ENCODE data around the gene TSPAN9.

TSPAN9 gene

DNA sequence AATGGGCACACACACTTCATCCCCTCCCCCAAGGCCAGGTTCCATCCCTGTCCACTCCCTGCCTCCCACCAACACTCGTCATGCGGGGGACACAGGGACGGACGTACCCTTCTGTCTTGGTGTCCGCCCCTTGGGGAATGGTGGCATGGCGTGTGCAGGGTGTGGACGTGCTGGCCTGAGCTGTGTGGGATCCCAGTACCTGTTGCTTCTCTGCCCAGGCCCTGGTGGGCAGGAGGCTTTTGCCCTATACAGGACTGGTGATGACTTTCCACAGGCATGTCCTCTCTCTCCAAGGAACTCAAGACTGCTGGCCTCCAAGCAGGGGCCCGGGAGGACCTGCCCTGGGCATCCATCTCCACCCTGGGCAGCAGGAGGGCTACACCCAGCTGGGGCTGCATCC lies 218.0 kb downstream of the TSPAN9 start:
- no peaks in the 10 kb centered on the region for H3K4me1 ChIP-seq (ENCODE audit: control insufficient read depth, insufficient read depth, low read length)

GRCh38 chr12:3295646-3296408 lies 218.6 kb downstream of the TSPAN9 start:
- Histone ChIP-seq H3K4me1 (ENCODE audit: control insufficient read depth, insufficient read depth, low read length) (no peaks in the 10 kb centered on the region), H3K27me3 (ENCODE audit: control insufficient read depth, insufficient read depth, low read length) (no peaks in the 10 kb centered on the region), H3K27ac (ENCODE audit: low read depth, low read length) (no peak overlapping the region), H3K4me3 (ENCODE audit: low read length) (no peak overlapping the region), H3K36me3 (ENCODE audit: control insufficient read depth, insufficient read depth, low read length) (no peaks in the 10 kb centered on the region), H3K9ac (ENCODE audit: low read length) (no peak overlapping the region)

More for the DNA sequence above, 218.0 kb downstream of the TSPAN9 start:
- Histone ChIP-seq H3K36me3 (ENCODE audit: control insufficient read depth, insufficient read depth, low read length) (no peaks in the 10 kb centered on the region), H3K4me3 (ENCODE audit: low read length) (no peak overlapping the region), H3K27me3 (ENCODE audit: control insufficient read depth, insufficient read depth, low read length) (no peaks in the 10 kb centered on the region), H3K27ac (ENCODE audit: low read depth, low read length) (no peak overlapping the region), H3K9ac (ENCODE audit: low read length) (no peak overlapping the region)

- H3K27me3 ChIP-seq (ENCODE audit: control insufficient read depth, insufficient read depth, low read length), result no peaks in the 10 kb centered on the region
- H3K36me3 ChIP-seq (ENCODE audit: control insufficient read depth, insufficient read depth, low read length), result no peaks in the 10 kb centered on the region
- H3K4me1 ChIP-seq (ENCODE audit: control insufficient read depth, insufficient read depth, low read length), result no peaks in the 10 kb centered on the region
- H3K27ac ChIP-seq (ENCODE audit: low read depth, low read length), result no peak overlapping the region
- H3K9ac ChIP-seq (ENCODE audit: low read length), result no peak overlapping the region
- H3K4me3 ChIP-seq (ENCODE audit: low read length), result no peak overlapping the region
These were observed 219.2 kb downstream of the TSPAN9 start for GRCh38 chr12:3296409-3296701.

DNA sequence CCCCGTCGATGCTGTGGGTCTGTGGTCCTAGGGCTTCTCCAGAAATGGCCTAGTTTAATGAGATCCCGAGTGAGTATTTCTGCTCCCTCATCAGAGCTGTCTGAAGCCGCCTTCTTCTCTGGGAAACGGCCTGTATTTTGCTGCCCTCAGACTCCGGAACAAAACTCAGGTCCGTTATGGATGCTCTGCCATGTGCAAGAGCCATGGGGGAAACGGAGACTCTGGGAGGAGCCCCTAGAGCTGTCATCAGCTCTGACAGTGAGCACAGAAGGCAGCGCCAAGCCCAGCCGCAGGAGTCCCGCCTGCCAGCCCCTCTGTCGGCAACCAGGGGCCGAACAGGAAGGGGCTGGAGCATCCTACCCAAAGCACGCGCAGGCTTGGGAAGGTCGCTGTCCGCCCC lies 221.4 kb downstream of the TSPAN9 start:
- no peak overlapping the region for H3K4me3 ChIP-seq (ENCODE audit: low read length)
- H3K27me3 ChIP-seq (ENCODE audit: control insufficient read depth, insufficient read depth, low read length), result no peaks in the 10 kb centered on the region
- H3K9ac ChIP-seq (ENCODE audit: low read length), result no peak overlapping the region
- H3K4me1 ChIP-seq (ENCODE audit: control insufficient read depth, insufficient read depth, low read length), result no peaks in the 10 kb centered on the region
- no peaks in the 10 kb centered on the region for H3K36me3 ChIP-seq (ENCODE audit: control insufficient read depth, insufficient read depth, low read length)
- no peak overlapping the region for H3K27ac ChIP-seq (ENCODE audit: low read depth, low read length)

GRCh38 chr12:3299929-3300832 lies 223.0 kb downstream of the TSPAN9 start:
- H3K4me3 ChIP-seq (ENCODE audit: low read length), result peak overlapping the region; percentile 54
- no peak overlapping the region for H3K9ac ChIP-seq (ENCODE audit: low read length)
- no peak overlapping the region for H3K27ac ChIP-seq (ENCODE audit: low read depth, low read length)
- no peaks in the 10 kb centered on the region for H3K36me3 ChIP-seq (ENCODE audit: control insufficient read depth, insufficient read depth, low read length)
- no peaks in the 10 kb centered on the region for H3K4me1 ChIP-seq (ENCODE audit: control insufficient read depth, insufficient read depth, low read length)
- no peaks in the 10 kb centered on the region for H3K27me3 ChIP-seq (ENCODE audit: control insufficient read depth, insufficient read depth, low read length)

DNA sequence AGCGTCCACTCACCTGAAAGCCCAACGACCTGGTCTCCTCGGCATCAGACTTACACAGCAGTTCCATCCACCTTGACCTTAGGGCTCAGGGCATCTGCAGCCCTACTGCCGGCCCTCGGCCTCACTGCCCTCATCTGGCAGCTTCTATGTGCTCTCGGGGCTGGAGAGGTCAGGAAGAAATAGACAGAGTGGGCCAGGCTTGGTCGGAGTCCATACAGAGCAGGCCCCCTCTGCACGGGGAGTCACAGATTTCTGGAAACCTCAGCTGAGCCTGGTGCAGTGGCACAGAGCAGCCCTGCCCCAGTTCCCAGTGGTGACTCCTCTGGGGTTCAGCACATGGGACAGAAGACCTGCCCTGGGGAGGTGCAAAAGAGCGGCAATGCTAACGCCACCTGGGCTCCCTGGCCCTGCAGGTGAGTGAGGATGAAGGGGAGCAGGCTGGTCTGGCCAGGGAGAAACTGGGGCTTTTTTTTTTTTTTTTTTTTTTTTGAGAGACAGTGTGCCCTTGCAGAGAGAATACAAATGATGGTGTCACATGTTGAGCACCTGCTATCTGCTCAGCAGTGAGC lies 223.7 kb downstream of the TSPAN9 start:
- Histone ChIP-seq H3K27ac (ENCODE audit: low read depth, low read length) (no peak overlapping the region), H3K9ac (ENCODE audit: low read length) (no peak overlapping the region), H3K36me3 (ENCODE audit: control insufficient read depth, insufficient read depth, low read length) (no peaks in the 10 kb centered on the region), H3K4me1 (ENCODE audit: control insufficient read depth, insufficient read depth, low read length) (no peaks in the 10 kb centered on the region), H3K27me3 (ENCODE audit: control insufficient read depth, insufficient read depth, low read length) (no peaks in the 10 kb centered on the region), H3K4me3 (ENCODE audit: low read length) (peak overlapping the region; percentile 54)

DNA sequence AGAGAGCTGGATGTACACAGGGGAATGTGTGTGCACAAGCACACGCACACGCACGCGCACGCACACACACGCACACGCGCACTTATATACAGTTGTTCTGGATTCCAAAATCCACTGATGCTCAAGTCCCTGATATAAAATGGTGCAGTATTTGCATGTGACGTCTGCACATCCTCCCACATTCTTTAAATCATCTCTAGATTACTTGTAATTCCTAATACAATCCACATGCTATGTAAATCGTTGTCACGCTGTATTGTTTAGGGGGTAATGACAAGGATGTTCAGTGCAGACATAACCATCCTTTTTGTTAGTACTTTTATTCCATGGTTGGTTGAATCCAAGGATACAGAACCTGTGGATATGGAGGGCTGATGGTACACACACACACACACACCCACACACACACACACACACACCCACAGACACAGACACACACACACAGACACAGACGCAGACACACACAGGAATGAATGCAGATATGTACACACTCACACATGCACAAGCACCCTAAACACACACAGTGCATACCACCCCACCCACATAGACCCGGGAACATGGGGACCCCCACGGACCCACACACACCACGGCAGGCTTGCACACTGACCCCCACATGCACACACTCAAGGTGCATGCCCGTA lies 225.3 kb downstream of the TSPAN9 start:
- H3K27ac ChIP-seq (ENCODE audit: low read depth, low read length), result no peak overlapping the region
- H3K4me3 ChIP-seq (ENCODE audit: low read length), result no peak overlapping the region
- no peaks in the 10 kb centered on the region for H3K36me3 ChIP-seq (ENCODE audit: control insufficient read depth, insufficient read depth, low read length)
- no peak overlapping the region for H3K9ac ChIP-seq (ENCODE audit: low read length)
- H3K27me3 ChIP-seq (ENCODE audit: control insufficient read depth, insufficient read depth, low read length), result no peaks in the 10 kb centered on the region
- no peaks in the 10 kb centered on the region for H3K4me1 ChIP-seq (ENCODE audit: control insufficient read depth, insufficient read depth, low read length)

- Histone ChIP-seq H3K36me3 (ENCODE audit: control insufficient read depth, insufficient read depth, low read length) (no peaks in the 10 kb centered on the region), H3K27me3 (ENCODE audit: control insufficient read depth, insufficient read depth, low read length) (no peaks in the 10 kb centered on the region), H3K4me1 (ENCODE audit: control insufficient read depth, insufficient read depth, low read length) (no peaks in the 10 kb centered on the region), H3K27ac (ENCODE audit: low read depth, low read length) (no peak overlapping the region), H3K9ac (ENCODE audit: low read length) (no peak overlapping the region), H3K4me3 (ENCODE audit: low read length) (no peak overlapping the region)
These were observed 226.4 kb downstream of the TSPAN9 start for GRCh38 chr12:3303410-3304136.

GRCh38 chr12:3304436-3305165 lies 227.4 kb downstream of the TSPAN9 start:
- Histone ChIP-seq H3K27ac (ENCODE audit: low read depth, low read length) (no peak overlapping the region), H3K4me3 (ENCODE audit: low read length) (no peak overlapping the region), H3K9ac (ENCODE audit: low read length) (no peak overlapping the region), H3K36me3 (ENCODE audit: control insufficient read depth, insufficient read depth, low read length) (no peaks in the 10 kb centered on the region), H3K27me3 (ENCODE audit: control insufficient read depth, insufficient read depth, low read length) (no peaks in the 10 kb centered on the region), H3K4me1 (ENCODE audit: control insufficient read depth, insufficient read depth, low read length) (no peaks in the 10 kb centered on the region)

- Histone ChIP-seq H3K27me3 (ENCODE audit: control insufficient read depth, insufficient read depth, low read length) (no peaks in the 10 kb centered on the region), H3K27ac (ENCODE audit: low read depth, low read length) (no peak overlapping the region), H3K36me3 (ENCODE audit: control insufficient read depth, insufficient read depth, low read length) (no peaks in the 10 kb centered on the region), H3K9ac (ENCODE audit: low read length) (no peak overlapping the region), H3K4me1 (ENCODE audit: control insufficient read depth, insufficient read depth, low read length) (no peaks in the 10 kb centered on the region), H3K4me3 (ENCODE audit: low read length) (no peak overlapping the region)
These were observed 228.3 kb downstream of the TSPAN9 start for GRCh38 chr12:3305464-3305863.

DNA sequence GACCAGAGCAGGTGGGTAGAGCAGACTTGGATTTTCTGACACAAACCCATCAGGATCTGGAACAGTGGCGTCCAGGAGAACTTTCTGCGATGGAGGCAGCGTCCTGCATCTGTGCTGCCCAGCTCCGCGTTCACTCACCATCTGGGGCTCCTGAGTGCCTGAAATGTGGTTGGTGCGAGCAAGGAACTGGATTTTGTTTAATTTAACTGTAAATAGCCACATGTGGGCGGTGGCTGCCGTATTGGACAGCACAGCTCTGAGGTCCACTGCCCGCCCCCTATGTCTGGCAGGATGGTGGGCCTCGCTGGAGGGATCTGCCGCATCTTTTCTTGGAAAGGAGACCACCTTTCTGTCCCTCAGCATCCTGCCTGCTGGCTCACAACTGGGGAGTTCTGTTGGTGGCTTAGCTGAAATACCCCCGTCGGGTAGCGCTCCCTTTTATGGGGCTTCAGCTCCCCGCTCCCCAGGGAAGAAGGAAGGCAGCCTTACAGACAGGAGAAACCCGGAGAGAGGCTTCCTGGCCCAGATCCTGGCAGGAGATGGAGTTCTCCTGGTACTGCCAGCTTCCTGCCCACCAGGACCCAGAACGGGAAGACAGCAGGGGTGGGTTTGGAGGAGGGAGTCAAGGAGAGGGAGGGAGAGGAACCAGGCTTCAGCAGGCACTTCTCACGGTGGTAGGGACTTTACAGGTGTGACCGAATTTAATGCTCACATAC lies 228.9 kb downstream of the TSPAN9 start:
- Histone ChIP-seq H3K4me1 (ENCODE audit: control insufficient read depth, insufficient read depth, low read length) (no peaks in the 10 kb centered on the region), H3K9ac (ENCODE audit: low read length) (no peak overlapping the region), H3K27me3 (ENCODE audit: control insufficient read depth, insufficient read depth, low read length) (no peaks in the 10 kb centered on the region), H3K27ac (ENCODE audit: low read depth, low read length) (no peak overlapping the region), H3K4me3 (ENCODE audit: low read length) (no peak overlapping the region), H3K36me3 (ENCODE audit: control insufficient read depth, insufficient read depth, low read length) (no peaks in the 10 kb centered on the region)
